GM12873 (cell line): ENCODE results near the gene ARHGEF12.

ENCODE experiments used
- CTCF ChIP-seq: IDR thresholded peaks from 2 replicates; pipeline ENCODE4 v1.5.1; 2012; ENCODE audit warnings: low read depth, mild to moderate bottlenecking, moderate library complexity, low read length, control low read depth; ENCODE audit not compliant: insufficient read depth; ENCODE audit errors: missing control alignments

ARHGEF12 gene

DNA sequence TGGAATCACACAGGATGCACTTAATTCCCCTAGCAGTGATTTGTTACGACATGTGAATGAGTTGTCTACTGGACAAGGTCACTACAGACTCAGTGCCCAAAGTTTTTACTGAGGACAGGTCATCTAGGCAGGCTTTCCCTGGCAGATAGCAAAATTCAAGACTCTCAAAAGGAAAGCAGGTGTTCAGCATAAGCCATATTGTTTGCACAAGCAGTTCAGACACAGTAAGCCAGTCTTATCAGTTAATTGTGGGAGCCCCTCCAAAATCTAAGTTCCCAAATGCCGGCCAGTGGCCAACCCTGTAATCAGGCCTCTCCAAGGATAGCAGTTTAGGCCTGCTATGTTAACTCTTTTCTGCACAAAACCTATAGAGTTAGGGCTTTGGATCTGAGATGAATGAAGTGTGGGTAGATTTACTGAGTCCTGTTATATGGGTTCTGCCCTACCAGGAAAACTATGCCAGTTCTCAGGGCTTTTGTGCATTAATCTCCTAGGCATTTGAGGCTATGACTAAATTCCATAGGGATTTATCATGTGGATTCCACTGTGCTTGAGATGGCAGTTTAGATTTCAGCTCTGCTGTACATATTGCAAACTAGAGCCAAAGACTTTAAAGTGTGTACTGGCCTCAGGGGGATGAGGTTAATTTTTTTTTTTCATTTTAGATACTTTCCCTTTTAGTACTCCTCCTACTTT is 4.8 kb upstream of the ARHGEF12 start:
- TF ChIP-seq CTCF = no peak

DNA sequence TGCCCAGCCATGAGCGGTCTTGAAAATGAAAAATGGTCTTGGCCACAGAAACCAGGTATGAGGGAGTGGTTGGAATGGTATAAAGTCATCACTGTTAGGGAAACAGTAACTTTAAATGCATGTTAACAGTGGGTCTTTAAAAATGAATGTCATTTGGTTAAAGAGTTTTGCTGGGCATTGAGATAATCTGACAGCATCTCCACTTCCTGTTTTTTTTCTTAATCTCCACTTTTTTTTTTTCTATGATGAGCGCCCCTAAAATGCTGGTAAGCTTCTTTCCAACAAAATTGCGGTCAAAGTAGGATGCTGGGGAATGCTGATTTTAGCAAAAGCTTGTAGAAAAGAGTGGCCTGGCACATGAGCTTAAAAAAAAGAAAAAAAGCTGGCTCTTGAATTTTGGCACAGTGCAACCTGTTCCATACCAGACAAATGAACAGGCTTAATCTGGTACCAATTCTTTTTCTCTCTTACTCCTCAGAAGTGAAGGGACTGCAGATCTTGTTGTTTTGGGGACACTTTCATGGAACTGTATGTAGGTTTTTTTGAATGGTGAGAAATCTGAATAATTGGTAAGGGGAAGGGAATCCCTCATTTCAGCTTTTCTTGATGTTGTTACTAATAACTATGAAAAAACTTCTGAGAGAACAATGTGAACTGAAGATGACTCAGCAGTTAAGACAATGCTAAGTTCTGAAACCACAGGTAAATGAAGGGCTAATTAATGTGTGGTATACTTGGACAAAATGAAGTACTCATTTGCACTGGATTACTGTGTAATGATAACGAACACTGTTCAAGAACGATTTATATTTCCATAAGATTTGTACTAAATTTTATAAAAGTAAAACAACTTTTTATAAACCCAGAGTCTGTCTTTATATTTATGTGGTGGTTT is 3.1 kb upstream of the ARHGEF12 start:
- no peak for TF ChIP-seq CTCF

DNA sequence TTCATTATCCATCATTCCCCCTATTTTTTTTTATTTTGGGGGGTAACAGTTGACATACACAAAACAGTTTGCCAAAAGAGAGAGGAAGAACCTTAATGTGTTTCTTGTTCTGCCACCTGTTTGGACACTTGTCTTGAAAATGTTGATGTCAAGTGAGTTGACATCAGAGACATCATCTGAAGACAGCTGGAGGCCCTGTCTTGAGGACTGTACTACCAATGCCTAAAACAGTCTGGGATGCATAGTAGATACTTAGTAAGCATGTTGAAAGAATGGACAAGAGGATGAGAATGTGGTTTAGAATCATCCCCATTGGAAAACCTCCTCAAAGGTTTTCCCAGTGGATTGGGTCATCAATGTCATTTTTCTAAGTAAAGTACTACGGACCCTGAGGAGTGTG is 2.4 kb upstream of the ARHGEF12 start:
- TF ChIP-seq CTCF = no peak

DNA sequence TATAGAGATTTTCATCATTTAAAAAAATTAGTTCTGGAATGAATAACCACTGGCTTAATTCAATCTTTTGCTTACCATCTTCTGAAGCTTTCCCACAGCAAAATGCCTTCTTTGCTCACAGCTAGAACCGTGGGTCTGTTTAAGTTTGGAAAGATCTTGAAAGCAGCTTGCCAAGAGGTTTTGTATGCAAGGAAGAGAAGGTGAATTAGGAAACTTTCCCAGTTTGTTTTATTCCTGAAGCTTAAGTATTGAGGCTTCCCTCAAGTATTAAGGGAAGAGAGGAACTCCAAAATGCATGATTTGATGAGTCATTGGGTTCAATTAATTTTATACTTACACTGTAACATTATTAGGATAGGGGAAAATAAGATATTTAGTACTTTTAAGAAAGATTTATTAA is 1.9 kb upstream of the ARHGEF12 start:
- TF ChIP-seq CTCF = no peak

DNA sequence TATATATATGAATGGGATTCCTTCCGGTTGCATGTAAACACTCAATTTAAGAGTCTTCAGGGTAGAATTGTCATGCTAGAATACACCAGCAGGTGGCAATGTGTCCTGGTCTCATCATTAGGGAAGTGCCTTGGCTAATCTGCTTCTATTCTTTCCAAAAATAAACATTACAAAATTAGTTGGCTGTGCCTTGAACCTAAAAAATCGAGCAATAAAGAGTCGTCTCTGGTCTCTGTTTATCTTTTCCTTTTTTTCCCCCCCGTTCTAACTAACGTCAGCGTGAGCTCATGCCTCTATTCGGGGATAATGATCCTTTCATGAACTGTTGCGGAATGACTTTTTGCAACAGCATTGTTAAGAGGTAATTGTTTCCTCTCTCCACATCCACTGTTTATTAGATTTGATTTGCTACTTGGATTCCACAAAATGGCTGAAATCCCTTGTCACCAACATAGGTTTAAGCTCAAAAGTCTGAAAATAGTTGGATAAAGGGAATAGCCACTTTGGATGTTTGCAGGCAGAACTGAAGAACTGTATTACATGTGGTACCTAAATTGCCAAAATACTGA is 1.2 kb upstream of the ARHGEF12 start:
- TF ChIP-seq CTCF = peak; percentile 73

DNA sequence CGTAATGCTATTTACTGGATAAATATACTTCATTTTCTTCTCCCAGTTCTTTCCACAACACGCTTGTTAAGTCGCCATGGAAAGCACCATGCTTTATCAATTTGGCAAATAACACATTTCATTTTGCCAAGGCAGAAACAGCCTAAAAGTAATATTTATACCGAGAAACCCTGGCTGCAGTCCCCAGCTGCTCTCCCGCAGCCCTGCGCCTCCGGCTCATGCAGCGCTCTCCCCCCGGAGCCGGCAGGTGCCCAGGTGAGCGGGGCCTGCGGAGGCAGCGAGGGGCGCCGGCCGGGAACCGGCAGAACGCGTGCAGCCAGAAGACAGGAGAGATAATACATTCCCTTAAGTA is 681 bp upstream of the ARHGEF12 start:
- no peak for TF ChIP-seq CTCF

- no peak for TF ChIP-seq CTCF
These were observed 585 bp downstream of the ARHGEF12 start for GRCh38 chr11:120336641-120337354.
